Gastroesophageal sphincter (tissue), 3 donors: ENCODE data around the gene TMEM266.

ENCODE experiments used
- CTCF ChIP-seq, 4 experiments: fragments of 200-600 bp in 2 of 4; fragments of 450-650 bp in 2 of 4; sonication (generic) in 1 of 4; IDR thresholded peaks; one replicate each; pipeline ENCODE4 v1.5.1; 2017 to 2019; ENCODE audit warnings: antibody characterized with exemption in 4 of 4, mild to moderate bottlenecking in 2 of 4, moderate library complexity in 2 of 4
- POLR2A ChIP-seq, 2 donors: fragments of 450-650 bp; IDR thresholded peaks; one replicate each; pipeline ENCODE4 v1.6.1; 2017; ENCODE audit warnings: antibody characterized with exemption in 2 of 2, mild to moderate bottlenecking in 2 of 2, moderate library complexity in 1 of 2

DNA sequence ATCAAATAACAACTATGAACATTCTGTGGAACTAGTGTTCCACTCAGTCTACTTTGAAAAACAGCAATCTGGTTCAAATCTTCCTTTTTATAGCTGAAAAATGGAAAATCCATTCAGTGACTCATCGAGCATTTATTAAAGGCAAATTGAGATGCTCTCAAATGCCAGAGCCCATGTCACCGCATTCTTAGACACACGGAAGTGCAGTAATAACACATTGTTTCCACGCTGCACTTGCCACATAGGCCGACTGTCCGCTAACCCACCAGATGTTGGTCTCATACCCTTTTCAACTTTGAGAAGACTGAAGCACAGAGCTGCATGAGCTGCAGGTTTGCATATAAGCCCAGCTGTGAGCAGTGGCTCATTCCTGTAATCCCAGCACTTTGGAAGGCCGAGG is 95.9 kb downstream of the TMEM266 start:
- TF ChIP-seq CTCF (IDR thresholded peaks at IDR 0.05) (no peak), POLR2A (IDR thresholded peaks at IDR 0.05) (no peak)
